T-helper 2 cell treated with Interferon-gamma antibody and Interleukin-4, amounts not matched to agents 5 μg/mL and 100 μg/mL, for 36 hours (primary cell): ENCODE data around the gene CDH13.

Experiments
- DNase-seq: peaks from one replicate; pipeline ENCODE4 v3.0.0; 2021; ENCODE audit warnings: low spot score
- H3K27ac Mint-ChIP-seq: one replicate; pipeline ENCODE4 v1.8.0; 2021; ENCODE audit warnings: mild to moderate bottlenecking, mixed read lengths
- H3K27me3 Mint-ChIP-seq: one replicate; pipeline ENCODE4 v1.8.0; 2021; ENCODE audit warnings: low read depth, mixed read lengths
- H3K36me3 Mint-ChIP-seq: one replicate; pipeline ENCODE4 v1.8.0; 2021; ENCODE audit warnings: low read depth, mixed read lengths
- H3K4me1 Mint-ChIP-seq: one replicate; pipeline ENCODE4 v1.8.0; 2021; ENCODE audit warnings: low read depth, mixed read lengths
- H3K4me3 Mint-ChIP-seq: one replicate; pipeline ENCODE4 v1.8.0; 2022; ENCODE audit warnings: mild to moderate bottlenecking, moderate library complexity, mixed read lengths
- H3K9me3 Mint-ChIP-seq: one replicate; pipeline ENCODE4 v1.8.0; 2021; ENCODE audit warnings: mixed read lengths

Gene CDH13

DNA sequence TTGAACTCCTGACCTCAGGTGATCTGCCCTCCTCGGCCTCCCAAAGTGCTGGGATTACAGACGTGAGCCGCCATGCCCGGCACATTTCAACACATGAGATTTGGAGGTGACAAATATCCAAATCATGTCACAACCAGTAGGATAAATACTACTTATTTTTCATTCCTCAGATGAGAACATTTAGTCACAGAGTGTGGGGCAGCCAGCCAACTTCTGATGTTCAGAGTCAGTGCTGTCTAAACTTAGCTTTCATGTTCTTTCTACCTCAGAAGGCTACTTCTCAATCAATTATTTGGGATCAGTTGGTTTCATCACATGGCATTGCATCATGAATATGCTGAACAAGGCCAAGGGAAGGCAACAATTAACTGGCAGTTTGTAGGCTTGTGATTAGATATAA is 134.5 kb downstream of the CDH13 start:
- H3K9me3 Mint-ChIP-seq: no peaks in the 10 kb centered on the region
- H3K4me1 Mint-ChIP-seq: peaks cover 6% of the 10 kb centered on the region
- no peak overlapping the region for H3K27ac Mint-ChIP-seq
- H3K4me3 Mint-ChIP-seq: no peak overlapping the region
- no peak for DNase-seq
- peaks cover 20% of the 10 kb centered on the region for H3K27me3 Mint-ChIP-seq
- H3K36me3 Mint-ChIP-seq: no peaks in the 10 kb centered on the region

DNA sequence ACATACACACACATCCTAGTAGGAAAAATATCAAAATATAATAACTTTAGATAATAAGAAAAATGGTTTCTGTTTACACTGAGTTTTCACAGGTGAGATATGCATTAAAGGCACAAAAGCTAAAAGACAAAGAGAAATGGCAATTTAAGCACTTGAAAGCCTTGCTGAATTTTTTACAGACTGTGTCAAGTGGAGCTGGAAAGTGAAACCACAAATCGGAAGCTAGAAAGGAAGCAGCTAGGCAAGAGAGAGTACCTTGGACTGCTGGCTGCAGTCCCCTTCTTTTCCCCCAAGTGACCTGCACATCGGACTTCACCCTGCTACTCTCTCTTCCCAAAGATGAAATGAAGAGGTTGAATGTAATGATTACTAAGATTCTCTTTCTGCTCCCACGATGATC is 135.1 kb downstream of the CDH13 start:
- Mint-ChIP-seq H3K36me3 (no peaks in the 10 kb centered on the region), H3K4me1 (peaks cover 6% of the 10 kb centered on the region), H3K27me3 (peaks cover 22% of the 10 kb centered on the region), H3K9me3 (no peaks in the 10 kb centered on the region), H3K27ac (no peak overlapping the region), H3K4me3 (no peak overlapping the region)
- DNase-seq: no peak

DNA sequence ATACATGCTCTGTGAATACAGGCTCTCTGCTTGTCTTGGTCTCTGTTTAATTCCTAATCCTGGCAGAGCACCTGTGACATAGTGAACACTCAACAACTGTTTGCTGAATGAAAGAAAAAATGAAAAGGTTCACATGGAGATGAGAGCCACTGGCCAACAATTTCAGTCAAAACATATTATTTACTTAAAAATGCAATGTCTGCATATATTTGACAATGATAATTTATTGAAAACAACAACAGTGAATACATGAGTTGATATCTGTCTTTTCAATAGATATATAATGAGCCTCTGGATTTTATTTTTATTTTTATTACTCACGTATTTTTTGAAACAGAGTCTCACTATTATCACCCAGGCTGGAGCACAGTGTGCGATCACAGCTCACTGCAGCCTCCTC is 136.6 kb downstream of the CDH13 start:
- no peak overlapping the region for H3K4me3 Mint-ChIP-seq
- no peaks in the 10 kb centered on the region for H3K9me3 Mint-ChIP-seq
- H3K27me3 Mint-ChIP-seq: peaks cover 27% of the 10 kb centered on the region
- no peak overlapping the region for H3K27ac Mint-ChIP-seq
- DNase-seq: no peak
- H3K36me3 Mint-ChIP-seq: no peaks in the 10 kb centered on the region
- H3K4me1 Mint-ChIP-seq: peaks cover 6% of the 10 kb centered on the region

DNA sequence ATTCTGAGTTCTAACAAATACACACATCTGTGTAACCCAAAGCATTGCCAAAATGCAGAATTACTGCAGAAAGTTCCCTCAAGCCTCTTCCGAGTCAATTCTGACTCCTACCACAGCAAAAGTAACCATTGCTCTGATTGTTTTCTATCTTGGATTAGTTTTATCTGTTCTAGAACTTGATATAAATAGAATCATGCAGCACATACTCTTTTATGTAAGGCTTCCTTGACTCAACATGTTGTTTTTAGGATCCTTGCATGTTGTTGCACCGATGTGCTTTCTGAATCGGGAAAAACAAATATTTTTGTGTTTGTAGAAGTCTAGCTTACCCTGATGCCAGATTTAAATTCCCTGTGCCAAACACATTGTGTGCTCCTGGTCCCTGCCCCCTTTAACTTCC is 140.4 kb downstream of the CDH13 start:
- no peaks in the 10 kb centered on the region for H3K36me3 Mint-ChIP-seq
- no peak overlapping the region for H3K27ac Mint-ChIP-seq
- DNase-seq: no peak
- peaks cover 20% of the 10 kb centered on the region for H3K27me3 Mint-ChIP-seq
- no peak overlapping the region for H3K4me3 Mint-ChIP-seq
- no peaks in the 10 kb centered on the region for H3K9me3 Mint-ChIP-seq
- peaks cover 1% of the 10 kb centered on the region for H3K4me1 Mint-ChIP-seq

DNA sequence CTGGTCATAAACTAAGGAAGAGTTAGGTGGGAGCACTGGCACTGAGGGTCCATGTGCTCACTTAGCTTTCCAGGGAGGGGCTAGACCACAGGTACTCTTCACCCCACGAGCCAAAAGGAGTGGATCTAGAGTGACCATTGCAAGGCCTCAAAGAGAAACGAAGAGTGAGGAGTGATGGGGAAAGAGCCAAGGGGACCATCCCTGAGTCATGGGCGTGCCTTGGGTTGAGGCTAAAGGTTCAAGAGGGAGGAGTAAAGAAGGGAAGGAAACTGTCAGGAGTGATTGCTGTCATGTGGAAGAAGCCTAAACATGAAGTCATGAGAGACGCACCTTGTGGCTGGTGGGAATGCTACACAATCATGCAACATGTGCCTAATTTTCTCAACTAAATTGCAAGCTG is 141.0 kb downstream of the CDH13 start:
- H3K36me3 Mint-ChIP-seq: no peaks in the 10 kb centered on the region
- H3K4me1 Mint-ChIP-seq: peaks cover 1% of the 10 kb centered on the region
- no peak for DNase-seq
- H3K27ac Mint-ChIP-seq: no peak overlapping the region
- no peaks in the 10 kb centered on the region for H3K9me3 Mint-ChIP-seq
- H3K4me3 Mint-ChIP-seq: no peak overlapping the region
- H3K27me3 Mint-ChIP-seq: peaks cover 16% of the 10 kb centered on the region

DNA sequence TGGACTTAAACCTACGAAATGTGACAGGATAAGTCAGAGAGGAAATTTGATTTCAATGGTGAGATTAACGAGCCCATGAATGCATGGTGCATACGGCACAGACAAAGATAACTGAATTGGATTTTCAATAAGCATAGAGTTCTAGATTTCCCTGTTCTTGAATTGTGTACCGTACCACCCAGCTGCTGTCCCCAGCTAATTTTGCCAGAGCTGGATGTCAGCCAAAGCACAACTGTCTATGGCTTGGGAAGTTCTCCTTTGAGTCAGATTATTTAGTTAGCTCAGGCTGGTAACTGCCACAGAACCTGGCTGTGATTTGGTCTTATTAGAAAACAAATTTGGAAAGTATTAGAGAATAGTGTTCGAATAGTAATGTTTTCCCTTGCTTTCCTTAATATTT is 143.1 kb downstream of the CDH13 start:
- Mint-ChIP-seq H3K4me3 (no peak overlapping the region), H3K9me3 (no peaks in the 10 kb centered on the region), H3K27ac (no peak overlapping the region), H3K4me1 (no peaks in the 10 kb centered on the region), H3K27me3 (peaks cover 9% of the 10 kb centered on the region), H3K36me3 (no peaks in the 10 kb centered on the region)
- no peak for DNase-seq

DNA sequence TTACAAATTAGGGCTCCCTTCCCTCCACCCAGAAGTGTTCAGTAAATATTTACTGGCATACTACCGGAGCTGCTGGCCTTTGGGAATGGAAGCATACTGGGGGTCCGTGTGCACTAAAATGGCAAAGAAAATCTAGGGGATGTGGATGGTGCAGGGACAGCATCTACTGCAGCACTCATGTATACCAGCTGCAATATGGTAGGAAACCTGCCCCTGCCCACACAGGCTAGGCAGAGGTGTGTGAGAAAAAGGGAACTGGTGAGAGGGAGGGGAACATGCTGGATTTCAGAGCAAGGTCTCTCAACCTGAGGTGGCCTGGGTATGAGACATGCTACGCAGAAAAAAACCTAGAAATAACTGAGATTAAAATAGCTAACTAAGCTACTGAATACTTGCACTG is 145.4 kb downstream of the CDH13 start:
- peaks cover 7% of the 10 kb centered on the region for H3K27me3 Mint-ChIP-seq

DNA sequence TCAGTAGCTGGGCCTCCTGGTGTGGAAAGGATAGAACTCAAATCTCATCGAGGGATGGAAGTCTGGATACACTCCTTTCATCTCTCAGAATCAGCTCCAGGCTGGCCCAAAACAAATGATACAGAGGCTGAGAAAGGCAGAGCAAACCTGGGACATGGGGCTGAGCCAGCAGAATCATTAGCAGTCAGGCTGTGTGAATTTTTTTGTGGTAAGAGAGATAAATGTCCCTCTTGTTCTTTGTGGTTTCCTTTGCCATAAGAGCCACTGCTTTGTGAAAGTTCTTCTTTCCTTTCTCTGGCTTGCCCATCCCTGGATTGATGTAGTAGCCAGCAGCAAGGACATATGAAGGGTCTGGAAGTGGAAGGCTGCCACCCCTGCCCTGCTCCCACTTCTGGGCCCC is 146.2 kb downstream of the CDH13 start:
- DNase-seq: no peak
- H3K27me3 Mint-ChIP-seq: peaks cover 4% of the 10 kb centered on the region
- H3K4me3 Mint-ChIP-seq: no peak overlapping the region
- no peak overlapping the region for H3K27ac Mint-ChIP-seq
- H3K9me3 Mint-ChIP-seq: no peaks in the 10 kb centered on the region
- H3K36me3 Mint-ChIP-seq: no peaks in the 10 kb centered on the region
- H3K4me1 Mint-ChIP-seq: peaks cover 2% of the 10 kb centered on the region

More for the DNA sequence above, 145.4 kb downstream of the CDH13 start:
- DNase-seq: no peak
- Mint-ChIP-seq H3K36me3 (no peaks in the 10 kb centered on the region), H3K4me1 (peaks cover 2% of the 10 kb centered on the region), H3K4me3 (no peak overlapping the region), H3K9me3 (no peaks in the 10 kb centered on the region), H3K27ac (no peak overlapping the region)

DNA sequence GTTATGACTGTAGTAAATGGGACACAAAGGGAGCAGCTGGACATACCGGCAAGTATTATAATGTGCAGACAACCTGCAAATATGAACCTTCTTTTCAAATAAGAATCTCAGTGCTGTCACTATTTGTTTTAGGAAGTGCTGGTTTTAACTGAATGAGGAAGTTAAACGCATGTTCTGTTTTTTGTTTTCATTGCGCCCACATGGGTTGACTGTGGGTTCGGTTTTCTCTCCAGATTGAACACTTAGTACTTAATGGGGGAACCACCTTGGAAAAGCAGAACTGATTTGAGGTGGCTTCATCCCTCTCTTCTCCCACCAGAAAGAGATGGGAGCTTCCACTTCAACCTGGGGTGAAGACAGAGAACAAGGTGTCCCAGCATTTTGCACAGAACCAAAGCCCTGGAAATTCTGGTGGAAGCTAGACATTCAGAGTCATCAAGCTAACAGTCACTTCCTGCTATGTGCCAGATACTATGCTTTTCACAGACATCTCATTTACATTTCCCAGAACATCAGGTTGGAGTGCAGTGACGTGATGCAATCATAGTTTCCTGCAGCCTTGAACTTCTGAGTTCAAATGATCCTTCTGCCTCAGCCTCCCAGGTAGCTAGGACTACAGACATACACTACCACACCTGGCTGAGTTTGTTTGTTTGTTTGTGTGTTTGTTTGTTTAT is 149.8 kb downstream of the CDH13 start:
- no peak for DNase-seq
- Mint-ChIP-seq H3K27me3 (peaks cover 9% of the 10 kb centered on the region), H3K27ac (no peak overlapping the region), H3K36me3 (no peaks in the 10 kb centered on the region), H3K9me3 (no peaks in the 10 kb centered on the region), H3K4me3 (no peak overlapping the region), H3K4me1 (peaks cover 3% of the 10 kb centered on the region)

DNA sequence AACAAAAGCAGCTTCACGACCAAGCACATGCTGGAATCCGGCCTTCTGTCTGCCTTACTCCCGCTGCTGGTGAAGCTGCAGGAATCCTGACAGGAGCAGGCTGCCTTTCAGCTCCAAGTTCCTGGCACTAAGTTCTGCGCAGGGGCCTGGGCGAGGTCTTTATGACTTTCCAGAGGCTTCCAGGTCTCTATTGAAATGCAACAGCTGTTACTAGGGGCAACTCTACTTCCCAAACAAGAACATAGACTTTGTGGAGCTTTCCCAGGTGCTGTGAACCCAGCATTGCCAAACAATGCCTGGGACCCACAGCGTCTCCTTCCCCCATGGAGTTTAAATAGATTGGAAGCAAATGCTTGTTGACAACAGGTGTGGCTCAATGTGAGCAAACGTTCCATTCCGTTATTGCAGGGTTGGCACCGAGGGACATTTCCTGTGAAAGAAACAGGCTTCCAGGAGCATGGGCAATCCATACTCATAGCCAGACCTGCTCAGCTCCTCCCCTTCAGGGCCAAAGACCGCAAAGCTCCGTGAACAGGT is 156.0 kb downstream of the CDH13 start:
- no peak for DNase-seq
- no peaks in the 10 kb centered on the region for H3K9me3 Mint-ChIP-seq
- H3K27me3 Mint-ChIP-seq: peaks cover 8% of the 10 kb centered on the region
- H3K36me3 Mint-ChIP-seq: no peaks in the 10 kb centered on the region
- no peak overlapping the region for H3K27ac Mint-ChIP-seq
- H3K4me3 Mint-ChIP-seq: no peak overlapping the region
- H3K4me1 Mint-ChIP-seq: peaks cover 4% of the 10 kb centered on the region

DNA sequence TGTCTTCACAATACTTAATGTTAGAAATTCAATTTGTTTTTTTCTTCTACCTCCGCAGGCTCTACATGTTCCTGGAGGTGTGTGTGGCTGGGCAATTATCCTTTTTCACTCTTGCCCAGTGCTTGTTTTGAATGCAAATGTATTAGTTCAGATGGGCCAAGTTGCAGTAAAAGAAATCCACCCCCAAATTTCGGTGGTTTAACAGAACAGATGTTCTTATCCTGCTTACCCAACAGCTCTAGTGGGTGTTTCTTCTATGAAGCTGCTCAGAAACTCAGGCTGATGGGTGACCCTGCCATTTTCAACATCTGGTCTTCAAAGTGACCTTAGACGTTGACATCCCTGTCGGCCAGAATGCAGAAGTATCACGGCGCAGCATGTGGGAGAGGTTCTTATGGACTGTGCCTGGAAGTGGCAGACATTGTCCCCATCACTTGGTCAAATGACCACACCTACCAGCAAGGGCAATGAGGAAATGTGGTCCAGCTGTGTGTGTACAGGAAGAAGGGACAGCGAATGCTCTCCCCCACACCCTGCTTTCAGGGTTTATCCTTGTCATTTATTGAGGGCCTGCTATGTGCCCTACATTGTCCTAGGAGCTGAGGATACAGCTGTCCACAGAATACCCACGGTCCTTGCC is 157.3 kb downstream of the CDH13 start:
- Mint-ChIP-seq H3K9me3 (no peaks in the 10 kb centered on the region), H3K4me3 (no peak overlapping the region), H3K27ac (no peak overlapping the region), H3K4me1 (peaks cover 4% of the 10 kb centered on the region), H3K36me3 (no peaks in the 10 kb centered on the region), H3K27me3 (peaks cover 5% of the 10 kb centered on the region)
- no peak for DNase-seq

DNA sequence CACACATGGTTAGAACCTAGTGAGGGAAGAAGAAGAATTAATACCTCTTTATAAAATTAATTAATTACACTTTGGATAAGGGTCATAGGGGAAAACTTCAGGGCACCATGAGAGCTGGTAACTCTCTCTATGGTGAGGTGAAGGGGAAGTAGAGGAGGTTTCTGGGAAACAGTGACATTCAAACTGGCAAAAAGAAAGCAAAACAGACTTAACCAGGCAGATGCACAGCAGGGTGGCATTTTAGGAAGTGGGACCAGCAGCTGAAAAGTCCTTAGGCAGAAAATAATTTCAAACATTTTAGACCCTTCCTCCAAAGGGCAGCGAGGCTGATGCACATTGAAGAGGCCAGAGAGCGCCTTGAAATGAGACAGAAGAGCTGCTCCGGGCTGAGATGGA is 157.8 kb downstream of the CDH13 start:
- no peak overlapping the region for H3K4me3 Mint-ChIP-seq
- no peak overlapping the region for H3K27ac Mint-ChIP-seq

DNA sequence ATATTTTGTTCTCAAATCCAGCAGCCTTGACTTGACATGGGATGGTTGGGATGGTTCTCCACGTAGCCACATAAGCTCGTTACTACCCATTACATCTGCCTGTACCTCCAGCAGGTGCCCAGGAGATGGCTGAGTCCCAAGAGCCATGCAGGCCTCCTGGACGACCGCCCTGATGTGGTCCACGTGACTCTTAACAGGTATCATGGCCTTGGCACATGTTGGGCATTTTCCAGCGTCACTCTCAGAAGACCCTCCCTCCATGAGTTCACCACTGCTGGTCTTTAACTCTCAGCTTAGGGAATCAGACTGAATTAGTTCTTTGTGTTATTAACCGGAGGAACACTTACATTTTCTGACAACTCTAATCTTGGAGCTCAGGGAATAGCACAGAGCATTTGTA is 161.5 kb downstream of the CDH13 start:
- Mint-ChIP-seq H3K4me1 (no peaks in the 10 kb centered on the region), H3K27ac (no peak overlapping the region), H3K4me3 (no peak overlapping the region), H3K36me3 (no peaks in the 10 kb centered on the region), H3K27me3 (peaks cover 3% of the 10 kb centered on the region), H3K9me3 (no peaks in the 10 kb centered on the region)
- DNase-seq: no peak

More for the DNA sequence above, 157.8 kb downstream of the CDH13 start:
- peaks cover 4% of the 10 kb centered on the region for H3K4me1 Mint-ChIP-seq
- H3K36me3 Mint-ChIP-seq: no peaks in the 10 kb centered on the region
- no peak for DNase-seq
- no peaks in the 10 kb centered on the region for H3K9me3 Mint-ChIP-seq
- H3K27me3 Mint-ChIP-seq: peaks cover 4% of the 10 kb centered on the region

DNA sequence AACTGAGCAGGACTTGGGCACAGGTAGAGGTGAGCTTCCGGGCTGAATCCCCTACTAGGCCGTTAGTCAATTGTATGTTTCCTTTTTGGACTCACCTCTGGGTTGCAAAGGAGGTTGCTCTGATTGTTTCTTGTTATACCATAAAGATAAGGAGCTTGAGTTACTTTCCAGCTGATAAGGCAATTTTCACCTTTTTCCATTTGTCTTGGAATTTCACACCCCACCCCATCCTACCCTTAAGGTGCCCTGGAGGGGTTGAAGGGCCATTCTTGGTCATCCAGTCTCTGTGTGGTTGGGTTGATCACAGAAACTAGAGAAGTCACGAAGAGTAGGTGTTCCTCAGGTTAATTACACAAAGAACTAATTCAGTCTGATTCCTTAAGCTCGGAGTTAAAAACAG is 162.2 kb downstream of the CDH13 start:
- Mint-ChIP-seq H3K27ac (no peak overlapping the region), H3K36me3 (no peaks in the 10 kb centered on the region), H3K9me3 (no peaks in the 10 kb centered on the region), H3K4me1 (no peaks in the 10 kb centered on the region), H3K4me3 (no peak overlapping the region), H3K27me3 (peaks cover 3% of the 10 kb centered on the region)
- DNase-seq: no peak

DNA sequence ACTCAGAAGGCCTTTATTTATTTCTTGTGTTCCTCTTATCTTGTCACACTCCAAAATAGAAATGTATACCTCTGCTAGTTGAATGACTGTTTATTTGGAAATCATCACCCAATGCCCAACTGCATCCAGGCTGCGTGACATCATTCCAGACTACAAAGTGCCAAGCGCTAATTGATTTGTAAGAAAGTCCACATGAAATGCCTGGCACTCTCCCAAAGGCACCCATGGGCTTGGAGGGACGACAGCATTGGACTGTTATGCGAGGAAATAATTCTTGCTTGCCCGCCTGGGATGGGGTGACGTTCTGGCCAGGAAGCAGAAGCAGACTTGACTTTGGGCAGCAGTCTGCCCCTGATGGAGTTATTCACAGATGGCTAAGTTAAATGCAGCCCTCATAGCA is 165.9 kb downstream of the CDH13 start:
- H3K9me3 Mint-ChIP-seq: no peaks in the 10 kb centered on the region
- H3K4me1 Mint-ChIP-seq: no peaks in the 10 kb centered on the region
- H3K36me3 Mint-ChIP-seq: no peaks in the 10 kb centered on the region
- H3K27me3 Mint-ChIP-seq: no peaks in the 10 kb centered on the region
- H3K4me3 Mint-ChIP-seq: no peak overlapping the region
- no peak for DNase-seq
- H3K27ac Mint-ChIP-seq: no peak overlapping the region
